NCI-H1048 (cell line): ENCODE results near the gene C1QB.

Experiments
- DNase-seq: peaks from one replicate; lab custom pipeline; 2025; lab: John Stamatoyannopoulos, UW

The C1QB gene

GRCh38 chr1:22633697-22634463, 19.2 kb upstream of the C1QB start:
- no peak for DNase-seq

- DNase-seq, result no peak
Measured at GRCh38 chr1:22635436-22635835, 17.6 kb upstream of the C1QB start.

GRCh38 chr1:22636353-22636752, 16.7 kb upstream of the C1QB start, which contains the start of gene C1QA:
TSS of gene C1QA (plus strand) at chr1:22636628. CDS start at chr1:22637617, 989 bp downstream.
- DNase-seq, result no peak

- DNase-seq, result no peak
Measured at GRCh38 chr1:22636927-22637326, 16.1 kb upstream of the C1QB start.

GRCh38 chr1:22637907-22638445, 15.1 kb upstream of the C1QB start:
- no peak for DNase-seq

DNA sequence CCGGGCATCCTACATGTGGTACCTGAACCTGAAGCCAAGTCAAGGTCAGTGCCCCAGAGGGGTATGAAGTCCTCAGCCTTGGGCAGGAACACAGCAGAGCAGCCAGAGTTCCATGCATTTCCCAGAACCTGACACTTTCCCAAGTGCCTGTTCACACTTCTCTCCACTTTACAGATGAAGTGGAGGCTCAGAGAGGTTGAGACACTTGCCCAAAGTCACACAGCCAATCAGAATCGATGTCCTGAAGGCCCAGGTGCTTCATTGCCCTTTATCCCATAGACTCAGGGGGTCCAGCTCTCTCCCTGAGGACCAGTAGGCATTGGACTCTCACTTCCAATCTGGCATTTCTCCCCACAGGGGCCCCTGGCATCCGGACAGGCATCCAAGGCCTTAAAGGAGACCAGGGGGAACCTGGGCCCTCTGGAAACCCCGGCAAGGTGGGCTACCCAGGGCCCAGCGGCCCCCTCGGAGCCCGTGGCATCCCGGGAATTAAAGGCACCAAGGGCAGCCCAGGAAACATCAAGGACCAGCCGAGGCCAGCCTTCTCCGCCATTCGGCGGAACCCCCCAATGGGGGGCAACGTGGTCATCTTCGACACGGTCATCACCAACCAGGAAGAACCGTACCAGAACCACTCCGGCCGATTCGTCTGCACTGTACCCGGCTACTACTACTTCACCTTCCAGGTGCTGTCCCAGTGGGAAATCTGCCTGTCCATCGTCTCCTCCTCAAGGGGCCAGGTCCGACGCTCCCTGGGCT, 14.4 kb upstream of the C1QB start:
- no peak for DNase-seq

- no peak for DNase-seq
Measured at GRCh38 chr1:22639286-22639685, 13.8 kb upstream of the C1QB start.

DNA sequence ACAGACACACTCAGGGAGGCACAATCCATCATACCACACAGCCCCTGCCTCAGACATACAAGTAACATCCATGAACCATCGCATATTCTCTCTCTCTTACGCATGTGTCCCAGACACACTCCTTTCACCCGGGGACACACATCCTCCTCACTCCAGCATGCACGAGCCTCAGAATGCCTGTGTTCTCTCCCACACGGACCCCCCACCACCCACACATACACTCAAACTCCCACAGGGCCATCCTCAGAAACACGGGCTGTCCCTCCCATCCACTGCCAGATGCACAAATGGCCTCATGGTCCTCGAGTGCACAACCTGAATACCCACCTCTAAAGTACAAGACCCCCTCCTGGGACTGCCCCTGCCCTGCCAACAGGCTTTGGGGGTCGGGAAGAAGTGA, 11.8 kb upstream of the C1QB start:
- DNase-seq, result no peak

DNA sequence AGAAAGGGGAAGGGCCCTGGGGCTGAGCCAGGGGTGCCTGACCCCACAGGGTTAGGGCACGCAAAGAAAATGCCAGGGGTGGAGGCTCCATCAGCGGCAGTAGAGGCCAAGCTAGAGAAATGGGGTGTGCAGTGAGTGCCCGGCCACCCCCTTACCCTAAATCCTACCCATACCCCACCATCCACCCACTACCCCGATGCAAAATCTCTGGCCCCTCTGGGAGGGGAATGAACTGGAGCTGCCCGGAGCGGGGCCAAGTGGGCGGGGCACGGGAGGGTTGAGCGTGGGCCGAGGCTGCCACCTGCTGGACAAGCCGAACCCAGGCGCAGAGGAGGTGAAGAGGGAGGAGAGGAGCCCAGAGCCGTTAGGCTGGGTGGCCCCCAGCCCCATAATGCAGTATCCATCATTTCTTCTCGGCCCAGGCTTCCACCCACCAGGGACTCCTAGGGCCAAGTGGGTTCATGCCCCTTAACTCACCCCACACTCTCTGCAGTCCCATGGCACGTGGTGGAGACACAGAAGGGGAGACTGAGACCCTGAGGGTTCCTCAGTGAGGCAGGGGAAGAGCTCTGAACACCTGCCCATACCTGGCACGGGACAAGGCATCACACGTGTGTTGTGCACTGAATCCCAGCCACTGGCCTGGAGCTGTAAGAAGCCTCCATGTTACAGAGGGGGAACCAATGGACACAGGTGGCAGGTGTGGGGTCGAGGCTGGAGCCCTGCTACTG, 11.0 kb upstream of the C1QB start:
- DNase-seq, result no peak

GRCh38 chr1:22643381-22643780, 9.7 kb upstream of the C1QB start, which contains the start of gene C1QC:
TSS of gene C1QC (plus strand) at chr1:22643633. CDS start at chr1:22644024, 391 bp downstream.
- DNase-seq, result no peak

DNA sequence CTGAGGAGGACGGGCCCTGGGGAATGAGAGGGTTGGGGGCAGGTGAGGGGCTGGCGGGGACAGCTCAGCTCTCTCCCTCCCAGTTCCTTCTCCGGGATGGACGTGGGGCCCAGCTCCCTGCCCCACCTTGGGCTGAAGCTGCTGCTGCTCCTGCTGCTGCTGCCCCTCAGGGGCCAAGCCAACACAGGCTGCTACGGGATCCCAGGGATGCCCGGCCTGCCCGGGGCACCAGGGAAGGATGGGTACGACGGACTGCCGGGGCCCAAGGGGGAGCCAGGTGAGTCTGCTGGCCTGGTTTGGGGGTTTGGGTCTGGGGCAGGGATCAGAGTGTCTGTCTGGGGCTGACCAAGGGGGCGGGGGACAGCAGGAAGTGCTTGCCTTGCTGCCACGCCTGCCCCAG, 9.1 kb upstream of the C1QB start:
- no peak for DNase-seq

DNA sequence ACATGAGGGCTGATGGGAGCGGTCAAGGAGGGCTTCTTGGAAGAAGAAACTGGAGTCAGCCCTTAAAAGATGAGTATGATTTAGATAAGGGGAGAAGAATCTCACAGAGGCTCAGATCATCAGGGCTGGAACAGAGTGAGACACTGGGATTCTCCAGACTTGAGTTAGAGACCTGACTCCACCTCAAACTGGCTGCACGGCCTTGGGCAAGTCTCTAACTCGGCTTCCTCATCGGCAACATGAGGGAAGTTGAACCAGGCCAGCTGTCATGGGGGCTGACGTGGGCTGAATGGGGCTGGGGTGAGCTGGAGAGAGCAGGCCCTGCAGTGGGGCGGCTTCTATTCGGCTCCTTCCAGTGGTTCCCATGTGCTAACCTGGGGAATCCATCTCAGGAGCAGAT, 7.1 kb upstream of the C1QB start:
- DNase-seq, result no peak

- DNase-seq, result no peak
Measured at GRCh38 chr1:22646384-22646783, 6.7 kb upstream of the C1QB start.

DNA sequence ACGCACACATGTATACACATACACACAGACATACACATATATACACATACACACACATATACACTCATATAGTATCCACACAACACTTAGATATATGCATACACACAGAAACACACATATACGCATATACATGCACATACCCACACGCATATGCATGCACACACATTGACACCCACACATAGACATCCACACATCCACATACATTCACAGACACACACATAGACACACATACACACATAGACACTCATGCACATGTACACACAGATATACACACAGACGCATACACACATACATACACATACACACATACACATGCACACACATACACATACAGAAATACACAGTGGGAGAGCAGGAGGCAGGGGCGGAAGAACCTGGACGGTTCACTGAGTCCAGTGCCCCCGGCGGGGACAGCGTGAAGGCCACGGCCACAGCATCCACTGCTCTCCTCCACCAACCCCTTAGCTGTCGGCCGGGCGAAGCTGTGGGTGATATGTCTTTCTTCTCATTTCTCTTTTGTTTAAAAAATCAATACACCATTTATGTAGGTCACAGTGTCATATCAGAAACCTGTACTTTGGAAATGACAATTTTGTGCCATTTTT, 2.8 kb upstream of the C1QB start:
- no peak for DNase-seq

DNA sequence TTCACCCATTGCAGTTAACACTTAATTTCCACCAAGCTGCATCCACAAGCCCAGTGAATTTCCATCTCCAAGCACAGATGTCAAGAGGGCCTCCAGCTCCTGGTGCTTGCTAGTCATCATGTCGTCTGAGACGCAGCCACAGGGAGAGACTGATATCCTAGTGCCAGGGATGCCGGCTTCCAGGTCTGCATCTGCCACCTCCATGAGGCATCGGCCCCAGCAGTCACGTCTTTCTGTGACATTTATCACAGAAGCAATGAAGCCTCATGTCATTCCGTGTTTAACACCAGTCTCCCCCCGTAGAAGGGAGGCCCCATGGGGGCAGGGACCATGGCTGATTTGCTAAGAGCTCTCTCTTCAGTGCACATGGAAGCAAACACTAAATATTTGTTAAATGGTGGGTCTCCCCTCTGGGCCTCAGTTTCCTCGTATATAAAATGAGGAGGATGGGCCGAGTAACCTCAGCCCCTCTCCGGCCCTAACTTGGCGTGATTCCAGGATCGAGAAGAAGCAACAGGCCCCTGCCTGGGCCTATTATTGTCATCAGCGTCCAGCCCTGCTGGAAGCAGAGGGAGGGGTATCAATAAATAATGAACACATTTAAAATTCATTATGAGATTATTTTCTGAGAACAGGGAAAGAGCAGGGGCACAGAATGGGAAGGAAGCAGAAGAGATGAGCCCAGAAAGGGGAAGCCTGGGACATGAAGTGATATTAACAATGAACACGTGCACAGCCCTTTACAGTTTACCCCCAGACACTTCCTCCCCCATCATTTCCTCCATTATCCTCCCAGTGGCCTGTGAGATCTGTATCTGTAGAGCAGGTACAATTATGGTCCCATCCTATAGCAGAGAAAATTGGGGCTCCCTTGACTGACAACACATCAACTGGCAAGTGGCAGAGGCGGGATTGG, 837 bp upstream of the C1QB start:
- DNase-seq, result no peak

GRCh38 chr1:22654692-22655091, 1.7 kb downstream of the C1QB start:
- no peak for DNase-seq

- DNase-seq, result no peak
Measured at GRCh38 chr1:22658385-22659163, 5.5 kb downstream of the C1QB start.

- DNase-seq, result no peak
Measured at GRCh38 chr1:22660716-22661241, 7.7 kb downstream of the C1QB start.

DNA sequence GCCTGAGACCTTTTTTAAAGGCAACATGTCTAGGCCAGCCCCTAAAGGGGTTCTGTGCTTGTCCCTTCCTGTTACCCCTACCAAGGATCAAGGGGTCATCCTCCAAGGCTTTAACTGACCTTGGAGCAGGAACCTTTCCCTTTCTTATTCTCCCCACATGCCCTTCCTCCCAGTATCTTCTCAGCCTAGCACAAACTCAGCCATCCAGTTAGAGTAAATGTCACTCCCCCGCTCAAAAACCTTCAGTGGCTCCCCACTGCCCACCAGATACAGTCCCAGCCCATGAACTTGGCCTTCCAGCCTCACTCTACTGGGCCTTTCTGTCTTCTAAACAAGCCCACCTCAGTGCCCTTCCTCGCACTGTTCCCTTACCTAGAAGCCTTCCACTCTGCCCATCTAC, 8.8 kb downstream of the C1QB start:
- no peak for DNase-seq

- no peak for DNase-seq
Measured at GRCh38 chr1:22662318-22662717, 9.3 kb downstream of the C1QB start.
